NT2/D1 (cell line): Measurements from ENCODE around the gene KIF19.
A peak's percentile ranks its signal among the peaks of the same experiment; 100 is the strongest.
"Not testable (repeated sequence)": the region's sequence is repeated elsewhere in the genome, so short reads cannot be mapped to it uniquely, and the experiment has no call there.

Experiments used
- DNase-seq: peaks from one replicate; pipeline ENCODE4 v3.0.0-alpha.2; 2011; ENCODE audit warnings: low read depth, low spot score
- H3K27me3 ChIP-seq: 2 replicates; pipeline ENCODE4 v1.6.0; 2011; ENCODE audit warnings: mild to moderate bottlenecking; ENCODE audit not compliant: insufficient read length, insufficient read depth
- H3K36me3 ChIP-seq: 2 replicates; pipeline ENCODE4 v1.6.1; 2011; ENCODE audit warnings: mild to moderate bottlenecking, low read length, mixed read lengths; ENCODE audit not compliant: insufficient read depth, insufficient read length
- H3K4me1 ChIP-seq: 2 replicates; pipeline ENCODE4 v1.5.1; 2011; ENCODE audit not compliant: insufficient read depth, insufficient read length
- H3K4me3 ChIP-seq: 2 replicates; pipeline ENCODE4 v1.5.1; 2011; ENCODE audit warnings: low read depth; ENCODE audit not compliant: insufficient read length
- H3K9ac ChIP-seq: 2 replicates; pipeline ENCODE4 v1.6.0; 2011; ENCODE audit warnings: low read depth; ENCODE audit not compliant: insufficient read length
- H3K9me3 ChIP-seq: 2 replicates; pipeline ENCODE4 v1.5.1; 2011; ENCODE audit warnings: mild to moderate bottlenecking, low read length; ENCODE audit not compliant: insufficient read depth
- SUZ12 ChIP-seq: IDR thresholded peaks from 2 replicates; pipeline ENCODE4 v1.6.1; 2011; ENCODE audit not compliant: insufficient read length, insufficient read depth; ENCODE audit errors: extremely low read depth
- YY1 ChIP-seq: IDR thresholded peaks from 2 replicates; pipeline ENCODE4 v1.6.1; 2011; ENCODE audit not compliant: insufficient read length, insufficient read depth
- ZNF274 ChIP-seq: IDR thresholded peaks from 2 replicates; pipeline ENCODE4 v1.6.1; 2011; ENCODE audit warnings: mild to moderate bottlenecking, low read depth, low read length

Gene KIF19

GRCh38 chr17:74325743-74326379 lies at the start of gene KIF19:
TSS of gene KIF19 (plus strand) at chr17:74326226. CDS start at chr17:74326350, 124 bp downstream.
- Histone ChIP-seq H3K36me3 (no peaks in the 10 kb centered on the region), H3K4me3 (peak within 1 kb of the TSS; percentile 36), H3K27me3 (peaks cover 61% of the 10 kb centered on the region), H3K4me1 (peaks cover 19% of the 10 kb centered on the region), H3K9ac (peak within 1 kb of the TSS; percentile 70), H3K9me3 (no peaks in the 10 kb centered on the region)
- TF ChIP-seq YY1 (no peak), ZNF274 (no peak), SUZ12 (no peak)
- peak; percentile 16 for DNase-seq

GRCh38 chr17:74276541-74277009 lies 49.5 kb upstream of the KIF19 start:
- Histone ChIP-seq H3K4me1 (peaks cover 22% of the 10 kb centered on the region), H3K9ac (no peak overlapping the region)
- TF ChIP-seq SUZ12 = no peak
- TF ChIP-seq ZNF274 = no peak
- no peak for TF ChIP-seq YY1

GRCh38 chr17:74277935-74278334 lies 48.1 kb upstream of the KIF19 start:
- Histone ChIP-seq H3K4me3 (no peak overlapping the region), H3K9ac (no peak overlapping the region), H3K27me3 (peaks cover 12% of the 10 kb centered on the region), H3K36me3 (no peaks in the 10 kb centered on the region), H3K9me3 (no peaks in the 10 kb centered on the region), H3K4me1 (peaks cover 12% of the 10 kb centered on the region)
- DNase-seq = no peak
- TF ChIP-seq ZNF274 (no peak), YY1 (no peak), SUZ12 (no peak)

More at GRCh38 chr17:74276541-74277009, 49.5 kb upstream of the KIF19 start:
- H3K4me3 ChIP-seq = no peak overlapping the region
- peaks cover 12% of the 10 kb centered on the region for H3K27me3 ChIP-seq
- DNase-seq = no peak
- H3K36me3 ChIP-seq = no peaks in the 10 kb centered on the region
- no peaks in the 10 kb centered on the region for H3K9me3 ChIP-seq

GRCh38 chr17:74279617-74280016 lies 46.4 kb upstream of the KIF19 start:
- DNase-seq, H3K27me3 ChIP-seq, H3K9ac ChIP-seq, H3K9me3 ChIP-seq, H3K36me3 ChIP-seq, H3K4me1 ChIP-seq, H3K4me3 ChIP-seq: not testable (repeated sequence)

- no peak overlapping the region for H3K4me3 ChIP-seq
- H3K27me3 ChIP-seq = no peaks in the 10 kb centered on the region
- TF ChIP-seq ZNF274 (no peak), SUZ12 (no peak), YY1 (no peak)
- DNase-seq = no peak
- no peaks in the 10 kb centered on the region for H3K36me3 ChIP-seq
- peaks cover 11% of the 10 kb centered on the region for H3K4me1 ChIP-seq
- no peaks in the 10 kb centered on the region for H3K9me3 ChIP-seq
- H3K9ac ChIP-seq = no peak overlapping the region
Observed at GRCh38 chr17:74280093-74280513, 45.9 kb upstream of the KIF19 start.

- no peak overlapping the region for H3K4me3 ChIP-seq
- DNase-seq = no peak
- peaks cover 6% of the 10 kb centered on the region for H3K4me1 ChIP-seq
- no peaks in the 10 kb centered on the region for H3K9me3 ChIP-seq
- H3K36me3 ChIP-seq = no peaks in the 10 kb centered on the region
- no peak overlapping the region for H3K9ac ChIP-seq
- TF ChIP-seq YY1 (no peak), ZNF274 (no peak), SUZ12 (no peak)
- no peaks in the 10 kb centered on the region for H3K27me3 ChIP-seq
Observed at GRCh38 chr17:74281799-74282198, 44.2 kb upstream of the KIF19 start.

GRCh38 chr17:74282274-74282586 lies 43.8 kb upstream of the KIF19 start:
- not testable (repeated sequence) for H3K4me3 ChIP-seq, H3K27me3 ChIP-seq, H3K9ac ChIP-seq, H3K9me3 ChIP-seq, DNase-seq, H3K36me3 ChIP-seq, H3K4me1 ChIP-seq
